RWPE2 (cell line): Measurements from ENCODE around the gene FAM161A.
"Not testable (repeated sequence)": the region's sequence is repeated elsewhere in the genome, so short reads cannot be mapped to it uniquely, and the experiment has no call there.

Experiments used
- ATAC-seq: fragments of 200-7000 bp; cut with Tn5 transposase; 3 replicates; pipeline ENCODE4 v1.9.1; 2021; ENCODE audit warnings: low read depth
- DNase-seq: peaks from one replicate; pipeline ENCODE4 v3.0.0-alpha.2; 2020; ENCODE audit warnings: low spot score
- H3K27ac ChIP-seq: fragments of 450-650 bp; 2 replicates; pipeline ENCODE4 v1.5.1; 2017; ENCODE audit warnings: mild to moderate bottlenecking; ENCODE audit not compliant: poor library complexity, severe bottlenecking
- H3K27me3 ChIP-seq: fragments of 250-450 bp; sonication (Bioruptor Pico); 2 replicates; pipeline ENCODE4 v1.5.1; 2021; ENCODE audit warnings: mild to moderate bottlenecking, moderate library complexity; ENCODE audit not compliant: insufficient read depth, poor library complexity, severe bottlenecking
- H3K36me3 ChIP-seq: fragments of 250-450 bp; sonication (Bioruptor Pico); 2 replicates; pipeline ENCODE4 v1.5.1; 2020; ENCODE audit warnings: low read depth, mild to moderate bottlenecking, moderate library complexity
- H3K4me1 ChIP-seq: fragments of 250-450 bp; sonication (Bioruptor Pico); 2 replicates; pipeline ENCODE4 v1.5.1; 2021; ENCODE audit warnings: mild to moderate bottlenecking, moderate library complexity; ENCODE audit not compliant: insufficient read depth, poor library complexity, severe bottlenecking
- H3K4me3 ChIP-seq: fragments of 250-450 bp; sonication (Bioruptor Pico); 2 replicates; pipeline ENCODE4 v1.5.1; 2021; ENCODE audit warnings: mild to moderate bottlenecking, moderate library complexity; ENCODE audit not compliant: severe bottlenecking
- H3K9me3 ChIP-seq: fragments of 250-450 bp; sonication (Bioruptor Pico); 2 replicates; pipeline ENCODE4 v1.5.1; 2021; ENCODE audit warnings: mild to moderate bottlenecking, moderate library complexity; ENCODE audit not compliant: severe bottlenecking
- CTCF ChIP-seq: fragments of 450-650 bp; IDR thresholded peaks from one replicate; pipeline ENCODE4 v1.5.1; 2017; ENCODE audit warnings: mild to moderate bottlenecking, moderate library complexity; ENCODE audit not compliant: poor library complexity, severe bottlenecking

Gene FAM161A

GRCh38 chr2:61816480-61817355 lies 37.1 kb downstream of the FAM161A start:
- H3K36me3 ChIP-seq: no peaks in the 10 kb centered on the region
- H3K27ac ChIP-seq: no peak overlapping the region
- no peaks in the 10 kb centered on the region for H3K9me3 ChIP-seq
- no peak for ATAC-seq
- no peak overlapping the region for H3K4me3 ChIP-seq
- TF ChIP-seq CTCF: no peak
- no peak for DNase-seq
- H3K27me3 ChIP-seq: no peaks in the 10 kb centered on the region
- no peaks in the 10 kb centered on the region for H3K4me1 ChIP-seq

- H3K4me1 ChIP-seq: no peaks in the 10 kb centered on the region
- H3K27me3 ChIP-seq: no peaks in the 10 kb centered on the region
- DNase-seq: no peak
- H3K9me3 ChIP-seq: no peaks in the 10 kb centered on the region
- no peak for TF ChIP-seq CTCF
- H3K27ac ChIP-seq: no peak overlapping the region
- no peak for ATAC-seq
- H3K36me3 ChIP-seq: no peaks in the 10 kb centered on the region
- H3K4me3 ChIP-seq: no peak overlapping the region
Measured at GRCh38 chr2:61814539-61815160, 39.2 kb downstream of the FAM161A start.

GRCh38 chr2:61813314-61813713 lies 40.5 kb downstream of the FAM161A start:
- DNase-seq, H3K4me3 ChIP-seq, H3K36me3 ChIP-seq, ATAC-seq, H3K27me3 ChIP-seq, H3K9me3 ChIP-seq, H3K4me1 ChIP-seq, H3K27ac ChIP-seq: not testable (repeated sequence)

GRCh38 chr2:61811821-61812220 lies 42.0 kb downstream of the FAM161A start:
- Histone ChIP-seq H3K4me3 (no peak overlapping the region), H3K36me3 (no peaks in the 10 kb centered on the region), H3K27me3 (no peaks in the 10 kb centered on the region), H3K9me3 (no peaks in the 10 kb centered on the region), H3K27ac (no peak overlapping the region), H3K4me1 (no peaks in the 10 kb centered on the region)
- no peak for ATAC-seq
- no peak for TF ChIP-seq CTCF
- no peak for DNase-seq

GRCh38 chr2:61810203-61810602 lies 43.7 kb downstream of the FAM161A start:
- not testable (repeated sequence) for H3K4me1 ChIP-seq, DNase-seq, ATAC-seq, H3K27ac ChIP-seq, H3K36me3 ChIP-seq, H3K9me3 ChIP-seq, H3K4me3 ChIP-seq, H3K27me3 ChIP-seq

GRCh38 chr2:61808693-61809092 lies 45.2 kb downstream of the FAM161A start:
- DNase-seq, H3K36me3 ChIP-seq, H3K4me1 ChIP-seq: not testable (repeated sequence)

More at GRCh38 chr2:61808693-61809092, 45.2 kb downstream of the FAM161A start:
- H3K9me3 ChIP-seq, H3K27ac ChIP-seq, H3K4me3 ChIP-seq, ATAC-seq, H3K27me3 ChIP-seq: not testable (repeated sequence)
